Mesendoderm (in vitro differentiated cells): ENCODE results near the gene TRMT2A. TPM values are rescaled to one million over a fixed set of nuclear protein-coding genes. Genes with fewer than 3 reads are reported as not detected.

Experiments
- DNase-seq: peaks from one replicate; pipeline ENCODE4 v3.0.0; 2013
- H2AK5ac ChIP-seq: 2 replicates; pipeline ENCODE4 v1.6.1; 2013; ENCODE audit warnings: low read length, inconsistent platforms
- H2BK120ac ChIP-seq: 2 replicates; pipeline ENCODE4 v1.6.1; 2013; ENCODE audit warnings: low read depth, mild to moderate bottlenecking, low read length, moderate library complexity, mixed read lengths
- H2BK15ac ChIP-seq: replicated peaks from 2 replicates; pipeline ENCODE4 v1.6.1; 2013; ENCODE audit warnings: low read depth, mild to moderate bottlenecking, moderate library complexity
- H2BK5ac ChIP-seq: 2 replicates; pipeline ENCODE4 v1.6.1; 2013; ENCODE audit warnings: low read length, inconsistent platforms
- H3K18ac ChIP-seq: 2 replicates; pipeline ENCODE4 v1.6.1; 2013; ENCODE audit warnings: mild to moderate bottlenecking, low read length, mixed read lengths
- H3K23ac ChIP-seq: one replicate; pipeline ENCODE4 v1.6.1; 2013; ENCODE audit warnings: low read length
- H3K27ac ChIP-seq: 2 replicates; pipeline ENCODE4 v1.5.1; 2013; ENCODE audit warnings: low read depth, mild to moderate bottlenecking, inconsistent platforms, low read length, moderate library complexity
- H3K27me3 ChIP-seq: 2 replicates; pipeline ENCODE4 v1.6.1; 2013; ENCODE audit warnings: low read length, control low read depth, mild to moderate bottlenecking, inconsistent platforms; ENCODE audit not compliant: insufficient read depth, poor library complexity
- H3K36me3 ChIP-seq: 2 replicates; pipeline ENCODE4 v1.6.1; 2013; ENCODE audit warnings: low read length, inconsistent platforms; ENCODE audit not compliant: control insufficient read depth, insufficient read depth
- H3K4ac ChIP-seq: one replicate; pipeline ENCODE4 v1.6.1; 2013; ENCODE audit warnings: low read depth, mild to moderate bottlenecking, low read length, moderate library complexity
- H3K4me1 ChIP-seq: 2 replicates; pipeline ENCODE4 v1.6.1; 2013; ENCODE audit warnings: low read depth, low read length, inconsistent platforms; ENCODE audit not compliant: control insufficient read depth
- H3K4me2 ChIP-seq: 2 replicates; pipeline ENCODE4 v1.6.1; 2013; ENCODE audit warnings: low read length
- H3K4me3 ChIP-seq: 2 replicates; pipeline ENCODE4 v1.5.1; 2013; ENCODE audit warnings: mild to moderate bottlenecking, low read length
- H3K56ac ChIP-seq: one replicate; pipeline ENCODE4 v1.6.1; 2013; ENCODE audit warnings: low read length
- H3K79me1 ChIP-seq: 2 replicates; pipeline ENCODE4 v1.6.1; 2013; ENCODE audit warnings: low read length, inconsistent platforms
- H3K79me2 ChIP-seq: 2 replicates; pipeline ENCODE4 v1.6.1; 2013; ENCODE audit warnings: mild to moderate bottlenecking, low read length; ENCODE audit not compliant: control insufficient read depth, insufficient read depth
- H3K9ac ChIP-seq: 2 replicates; pipeline ENCODE4 v1.6.1; 2013; ENCODE audit warnings: low read length, inconsistent platforms
- H4K5ac ChIP-seq: one replicate; pipeline ENCODE4 v1.6.1; 2013; ENCODE audit warnings: low read length
- H4K8ac ChIP-seq: one replicate; pipeline ENCODE4 v1.6.1; 2013; ENCODE audit warnings: low read depth, mild to moderate bottlenecking, control low read depth, low read length, moderate library complexity
- WGBS: extraction: QIAGEN DNeasy Blood & Tissue Kit; methylation state at CpG from one replicate; pipeline ENCODE4 v1.1.7; 2013; ENCODE audit warnings: low lambda C conversion rate, missing lambda C conversion rate; ENCODE audit not compliant: insufficient coverage; ENCODE audit errors: extremely low coverage; 5-methylcytosine and 5-hydroxymethylcytosine counted together
- polyA plus RNA-seq, 2 experiments: library from polyadenylated mRNA; stranded (reverse); fragments of 200-250 nt; gene quantifications; one replicate each; pipeline ENCODE4 v1.2.3, GENCODE V29; 2013

Gene TRMT2A
- polyA plus RNA-seq (2013, experiment 1 of 2), result 22.5 TPM
- 21.9 TPM for polyA plus RNA-seq (2013, experiment 2 of 2)

GRCh38 chr22:20116951-20117632, at the start of gene TRMT2A:
Gene TRMT2A, minus strand, starts transcription at chr22:20117226. Its CDS starts 320 bp downstream, at chr22:20116906.
- peak within 1 kb of the TSS; percentile 93 for H2AK5ac ChIP-seq
- peak within 1 kb of the TSS; percentile 100 for H3K9ac ChIP-seq
- H3K79me1 ChIP-seq, result peaks cover 19% of the 10 kb centered on the region
- H3K18ac ChIP-seq, result peak within 1 kb of the TSS; percentile 89
- peak within 1 kb of the TSS; percentile 99 for H3K4me3 ChIP-seq
- peak within 1 kb of the TSS; percentile 59 for H4K8ac ChIP-seq
- peak within 1 kb of the TSS; percentile 88 for H3K4me2 ChIP-seq
- DNase-seq, result peak; percentile 99
- H3K36me3 ChIP-seq, result peaks cover 22% of the 10 kb centered on the region
- no peaks in the 10 kb centered on the region for H3K27me3 ChIP-seq
- H3K4me1 ChIP-seq, result peaks cover 2% of the 10 kb centered on the region
- peak within 1 kb of the TSS; percentile 90 for H3K4ac ChIP-seq
- peak within 1 kb of the TSS; percentile 89 for H3K23ac ChIP-seq
- H3K79me2 ChIP-seq, result peaks cover 58% of the 10 kb centered on the region
- H3K27ac ChIP-seq, result peak within 1 kb of the TSS; percentile 52
- no peak within 1 kb of the TSS for H2BK15ac ChIP-seq
- H4K5ac ChIP-seq, result no peak within 1 kb of the TSS
- no CpG with 5 or more reads among the region's 88 CpGs for WGBS
- peak within 1 kb of the TSS; percentile 16 for H2BK120ac ChIP-seq
- peak within 1 kb of the TSS; percentile 45 for H2BK5ac ChIP-seq
- H3K56ac ChIP-seq, result peak within 1 kb of the TSS; percentile 99

GRCh38 chr22:20166703-20167102, 49.7 kb upstream of the TRMT2A start:
- no peak overlapping the region for H4K8ac ChIP-seq
- no peak overlapping the region for H3K9ac ChIP-seq
- DNase-seq, result no peak
- H3K4me2 ChIP-seq, result no peak overlapping the region
- H3K36me3 ChIP-seq, result no peaks in the 10 kb centered on the region
- no peak overlapping the region for H4K5ac ChIP-seq
- H2BK120ac ChIP-seq, result no peak overlapping the region
- no CpG with 5 or more reads among the region's 9 CpGs for WGBS
- H3K27ac ChIP-seq, result no peak overlapping the region
- H2AK5ac ChIP-seq, result no peak overlapping the region
- no peak overlapping the region for H2BK15ac ChIP-seq
- H3K4ac ChIP-seq, result no peak overlapping the region
- no peak overlapping the region for H2BK5ac ChIP-seq
- H3K56ac ChIP-seq, result no peak overlapping the region
- H3K4me3 ChIP-seq, result no peak overlapping the region
- H3K23ac ChIP-seq, result no peak overlapping the region
- no peaks in the 10 kb centered on the region for H3K79me2 ChIP-seq
- H3K4me1 ChIP-seq, result no peaks in the 10 kb centered on the region
- no peak overlapping the region for H3K18ac ChIP-seq
- H3K79me1 ChIP-seq, result no peaks in the 10 kb centered on the region
- H3K27me3 ChIP-seq, result no peaks in the 10 kb centered on the region

- H3K79me1 ChIP-seq, result no peaks in the 10 kb centered on the region
- no peak overlapping the region for H3K18ac ChIP-seq
- DNase-seq, result no peak
- H3K9ac ChIP-seq, result no peak overlapping the region
- no peak overlapping the region for H3K4ac ChIP-seq
- no peak overlapping the region for H2BK5ac ChIP-seq
- H2BK15ac ChIP-seq, result no peak overlapping the region
- no peaks in the 10 kb centered on the region for H3K4me1 ChIP-seq
- H3K36me3 ChIP-seq, result no peaks in the 10 kb centered on the region
- no peak overlapping the region for H3K56ac ChIP-seq
- no peaks in the 10 kb centered on the region for H3K79me2 ChIP-seq
- H4K8ac ChIP-seq, result no peak overlapping the region
- H2AK5ac ChIP-seq, result no peak overlapping the region
- H3K27me3 ChIP-seq, result no peaks in the 10 kb centered on the region
- no peak overlapping the region for H3K23ac ChIP-seq
- no CpG with 5 or more reads among the region's 7 CpGs for WGBS
- H3K27ac ChIP-seq, result no peak overlapping the region
- no peak overlapping the region for H3K4me3 ChIP-seq
- no peak overlapping the region for H4K5ac ChIP-seq
- no peak overlapping the region for H2BK120ac ChIP-seq
- H3K4me2 ChIP-seq, result no peak overlapping the region
Observed at GRCh38 chr22:20165913-20166312, 48.9 kb upstream of the TRMT2A start.

- no peak overlapping the region for H3K9ac ChIP-seq
- no peaks in the 10 kb centered on the region for H3K27me3 ChIP-seq
- no peak overlapping the region for H2BK15ac ChIP-seq
- H3K79me2 ChIP-seq, result no peaks in the 10 kb centered on the region
- no peak overlapping the region for H4K5ac ChIP-seq
- no peak overlapping the region for H3K56ac ChIP-seq
- no peak overlapping the region for H2AK5ac ChIP-seq
- H3K4ac ChIP-seq, result no peak overlapping the region
- H3K4me3 ChIP-seq, result no peak overlapping the region
- no peaks in the 10 kb centered on the region for H3K79me1 ChIP-seq
- no peak overlapping the region for H4K8ac ChIP-seq
- no peak overlapping the region for H3K4me2 ChIP-seq
- WGBS, result no CpG with 5 or more reads among the region's 12 CpGs
- no peaks in the 10 kb centered on the region for H3K4me1 ChIP-seq
- H3K23ac ChIP-seq, result no peak overlapping the region
- no peak overlapping the region for H2BK120ac ChIP-seq
- DNase-seq, result no peak
- H3K27ac ChIP-seq, result no peak overlapping the region
- no peak overlapping the region for H3K18ac ChIP-seq
- no peaks in the 10 kb centered on the region for H3K36me3 ChIP-seq
- no peak overlapping the region for H2BK5ac ChIP-seq
Observed at GRCh38 chr22:20165421-20165820, 48.4 kb upstream of the TRMT2A start.

- Histone ChIP-seq H3K56ac (no peak overlapping the region), H3K18ac (no peak overlapping the region), H3K4me1 (no peaks in the 10 kb centered on the region), H3K9ac (no peak overlapping the region), H2AK5ac (no peak overlapping the region), H3K27ac (no peak overlapping the region), H2BK15ac (no peak overlapping the region), H4K8ac (no peak overlapping the region), H2BK120ac (no peak overlapping the region), H3K4me2 (no peak overlapping the region), H3K27me3 (no peaks in the 10 kb centered on the region), H3K79me2 (no peaks in the 10 kb centered on the region), H3K4ac (no peak overlapping the region), H3K36me3 (no peaks in the 10 kb centered on the region), H3K23ac (no peak overlapping the region), H2BK5ac (no peak overlapping the region), H4K5ac (no peak overlapping the region), H3K79me1 (no peaks in the 10 kb centered on the region), H3K4me3 (no peak overlapping the region)
- WGBS, result no CpG with 5 or more reads among the region's 11 CpGs
- DNase-seq, result no peak
Observed at GRCh38 chr22:20164863-20165262, 47.8 kb upstream of the TRMT2A start.

GRCh38 chr22:20160041-20160440, 43.0 kb upstream of the TRMT2A start:
- H2AK5ac ChIP-seq, result no peak overlapping the region
- H2BK5ac ChIP-seq, result no peak overlapping the region
- H3K79me1 ChIP-seq, result no peaks in the 10 kb centered on the region
- H3K4ac ChIP-seq, result no peak overlapping the region
- no peak overlapping the region for H2BK120ac ChIP-seq
- H3K18ac ChIP-seq, result no peak overlapping the region
- H4K8ac ChIP-seq, result no peak overlapping the region
- H4K5ac ChIP-seq, result no peak overlapping the region
- H3K9ac ChIP-seq, result no peak overlapping the region
- H2BK15ac ChIP-seq, result no peak overlapping the region
- no peaks in the 10 kb centered on the region for H3K27me3 ChIP-seq
- H3K79me2 ChIP-seq, result no peaks in the 10 kb centered on the region
- WGBS, result no CpG with 5 or more reads among the region's 10 CpGs
- H3K23ac ChIP-seq, result no peak overlapping the region
- no peaks in the 10 kb centered on the region for H3K4me1 ChIP-seq
- no peak overlapping the region for H3K27ac ChIP-seq
- no peak overlapping the region for H3K4me3 ChIP-seq
- no peaks in the 10 kb centered on the region for H3K36me3 ChIP-seq
- no peak for DNase-seq
- H3K56ac ChIP-seq, result no peak overlapping the region
- H3K4me2 ChIP-seq, result no peak overlapping the region
